Uterus (tissue), 2 donors: Measurements from ENCODE around the gene SLC13A3.

Experiments
- POLR2A ChIP-seq, 2 donors: fragments of 450-650 bp; IDR thresholded peaks; one replicate each; pipeline ENCODE4 v1.6.1; 2016; ENCODE audit warnings: antibody characterized with exemption in 2 of 2, mild to moderate bottlenecking in 1 of 2, moderate library complexity in 1 of 2
- TF ChIP-seq, protein P1 (sequence below), 4 experiments: fragments of 200-600 bp in 2 of 4; fragments of 450-650 bp in 2 of 4; sonication (generic) in 2 of 4; IDR thresholded peaks; one replicate each; pipeline ENCODE4 v1.5.1; 2016 to 2019; ENCODE audit warnings: antibody characterized with exemption in 4 of 4, mild to moderate bottlenecking in 2 of 4, moderate library complexity in 1 of 4

DNA sequence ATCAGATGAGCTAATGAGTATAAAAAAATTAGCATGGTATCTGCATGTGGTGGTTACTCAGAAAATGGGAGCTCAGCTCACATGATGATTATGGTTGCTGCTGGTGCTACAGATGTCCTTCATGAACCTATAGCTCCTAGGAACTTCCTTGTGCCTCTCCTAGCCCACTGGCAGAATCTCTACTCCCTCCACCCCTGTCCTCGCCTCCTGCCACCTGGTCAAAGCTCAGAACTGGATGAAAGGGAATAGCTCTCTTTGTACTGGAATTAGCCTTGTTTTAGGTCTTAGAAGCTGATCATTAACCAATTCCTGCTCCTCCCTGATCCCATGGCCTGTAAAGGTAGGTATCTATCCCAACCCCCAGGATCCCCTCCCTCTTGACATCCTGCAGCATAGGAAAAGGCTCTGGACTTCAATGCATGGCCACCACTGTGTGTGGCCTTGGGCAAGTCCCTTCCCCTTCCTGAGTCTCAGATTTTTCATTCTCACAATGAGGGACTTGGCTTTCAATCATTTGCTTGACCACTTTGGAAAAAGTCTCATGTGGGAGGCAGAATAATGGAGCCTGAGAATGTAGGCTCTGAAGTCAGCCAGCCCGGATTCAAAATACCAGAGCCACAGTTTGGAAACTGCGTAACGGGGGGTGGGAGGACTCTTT, 43.9 kb downstream of the SLC13A3 start:
- TF ChIP-seq, protein P1, sequence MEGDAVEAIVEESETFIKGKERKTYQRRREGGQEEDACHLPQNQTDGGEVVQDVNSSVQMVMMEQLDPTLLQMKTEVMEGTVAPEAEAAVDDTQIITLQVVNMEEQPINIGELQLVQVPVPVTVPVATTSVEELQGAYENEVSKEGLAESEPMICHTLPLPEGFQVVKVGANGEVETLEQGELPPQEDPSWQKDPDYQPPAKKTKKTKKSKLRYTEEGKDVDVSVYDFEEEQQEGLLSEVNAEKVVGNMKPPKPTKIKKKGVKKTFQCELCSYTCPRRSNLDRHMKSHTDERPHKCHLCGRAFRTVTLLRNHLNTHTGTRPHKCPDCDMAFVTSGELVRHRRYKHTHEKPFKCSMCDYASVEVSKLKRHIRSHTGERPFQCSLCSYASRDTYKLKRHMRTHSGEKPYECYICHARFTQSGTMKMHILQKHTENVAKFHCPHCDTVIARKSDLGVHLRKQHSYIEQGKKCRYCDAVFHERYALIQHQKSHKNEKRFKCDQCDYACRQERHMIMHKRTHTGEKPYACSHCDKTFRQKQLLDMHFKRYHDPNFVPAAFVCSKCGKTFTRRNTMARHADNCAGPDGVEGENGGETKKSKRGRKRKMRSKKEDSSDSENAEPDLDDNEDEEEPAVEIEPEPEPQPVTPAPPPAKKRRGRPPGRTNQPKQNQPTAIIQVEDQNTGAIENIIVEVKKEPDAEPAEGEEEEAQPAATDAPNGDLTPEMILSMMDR (IDR thresholded peaks at IDR 0.05), result no peak
- TF ChIP-seq POLR2A (IDR thresholded peaks at IDR 0.05), result no peak
